HepG2 (cell line): Measurements from ENCODE around the gene HDAC8. TPM values are rescaled to one million over a fixed set of nuclear protein-coding genes. Genes with fewer than 3 reads are reported as not detected.

Experiments used
- ATAC-seq: fragments of 200-7000 bp; cut with Tn5 transposase; 3 replicates; pipeline ENCODE4 v1.9.1; 2020; ENCODE audit warnings: mild to moderate bottlenecking, moderate library complexity
- BruUV-seq: library from RNA; stranded (reverse); fragments of 400-500 nt; replicated peaks from 2 replicates; lab custom pipeline; 2021; lab: Mats Ljungman, UMichigan
- CTCF ChIA-PET: fragments of 300-600 bp; formaldehyde crosslinking; extraction: SDS; loops from one replicate; lab custom pipeline; 2021; ENCODE audit warnings: low total read pairs, inconsistent platforms, low intra/inter-chr PET ratio; lab: Yijun Ruan, JAX
- POLR2A ChIA-PET: fragments of 350-600 bp; sonication (Branson Sonifier 250); formaldehyde crosslinking; loops from one replicate; lab custom pipeline; 2020; ENCODE audit warnings: antibody characterized with exemption, inconsistent platforms; lab: Yijun Ruan, JAX
- DNase-seq: peaks from one replicate; pipeline ENCODE4 v3.0.0-alpha.2; 2015; ENCODE audit warnings: low spot score
- FAIRE-seq: peaks from 3 replicates; lab custom pipeline; 2011; peaks lifted over from hg19 to GRCh38; lab: Jason Lieb, UNC
- H2AFZ ChIP-seq: one replicate; pipeline ENCODE4 v1.6.1; 2011; ENCODE audit warnings: low read length, inconsistent platforms
- H3K27ac ChIP-seq: fragments of 300-600 bp; 3 replicates; pipeline ENCODE4 v1.8.0; 2011; ENCODE audit warnings: mixed run types, mild to moderate bottlenecking, mixed read lengths, low read length, inconsistent platforms; ENCODE audit not compliant: insufficient read depth; ENCODE audit errors: extremely low read length
- H3K27me3 ChIP-seq, 2 experiments: fragments of 200-600 bp in 1 of 2; 2 replicates in 1 of 2; 3 replicates in 1 of 2; pipeline versions ENCODE4 v1.6.0 to v1.8.0; 2011; ENCODE audit warnings: low read length in 2 of 2, mild to moderate bottlenecking in 2 of 2, moderate library complexity in 2 of 2, inconsistent platforms in 1 of 2; ENCODE audit not compliant: insufficient read depth in 2 of 2, control insufficient read depth in 1 of 2
- H3K36me3 ChIP-seq, 2 experiments: fragments of 200-600 bp in 1 of 2; replicated peaks in 1 of 2; 2 replicates in 1 of 2; 3 replicates in 1 of 2; pipeline versions ENCODE4 v1.5.1 to v1.8.0; 2011; ENCODE audit warnings: low read length in 2 of 2, inconsistent platforms in 1 of 2; ENCODE audit not compliant: insufficient read depth in 2 of 2, control insufficient read depth in 1 of 2
- H3K4me1 ChIP-seq: 2 replicates; pipeline ENCODE4 v1.5.1; 2012; ENCODE audit warnings: low read length, inconsistent platforms; ENCODE audit not compliant: insufficient read depth
- H3K4me2 ChIP-seq: 2 replicates; pipeline ENCODE4 v1.6.0; 2011; ENCODE audit warnings: low read depth, low read length, inconsistent platforms
- H3K4me3 ChIP-seq, 3 experiments: fragments of 200-600 bp in 1 of 3; sonication (generic), shearing (Covaris generic) in 1 of 3; replicated peaks in 1 of 3; 2 replicates each; pipeline ENCODE4 v1.5.1; 2011 to 2016; ENCODE audit warnings: low read length in 3 of 3, inconsistent platforms in 2 of 3, low read depth in 2 of 3, mild to moderate bottlenecking in 2 of 3, control low read depth in 1 of 3, mixed read lengths in 1 of 3; ENCODE audit not compliant: insufficient read depth in 1 of 3
- H3K79me2 ChIP-seq: one replicate; pipeline ENCODE4 v1.6.1; 2011; ENCODE audit warnings: low read length, inconsistent platforms; ENCODE audit not compliant: insufficient read depth
- H3K9ac ChIP-seq: 2 replicates; pipeline ENCODE4 v1.6.0; 2011; ENCODE audit warnings: mild to moderate bottlenecking, low read depth, low read length, inconsistent platforms; ENCODE audit not compliant: insufficient read depth
- H3K9me3 ChIP-seq: 2 replicates; pipeline ENCODE4 v1.5.1; 2012; ENCODE audit warnings: mild to moderate bottlenecking, low read length
- H4K20me1 ChIP-seq: 2 replicates; pipeline ENCODE4 v1.6.0; 2011; ENCODE audit warnings: inconsistent platforms, mild to moderate bottlenecking, low read length, moderate library complexity; ENCODE audit not compliant: insufficient read depth
- ADNP ChIP-seq: sonication (generic); formaldehyde crosslinking; IDR thresholded peaks from 2 replicates; pipeline ENCODE4 v1.4.0; 2020; ENCODE audit warnings: missing genetic modification reagents
- BCLAF1 ChIP-seq: fragments of 450-650 bp; IDR thresholded peaks from 2 replicates; pipeline ENCODE4 v1.6.1; 2017; ENCODE audit warnings: mild to moderate bottlenecking
- GMEB1 ChIP-seq: sonication (generic); formaldehyde crosslinking; IDR thresholded peaks from 2 replicates; pipeline ENCODE4 v1.5.1; 2020; ENCODE audit warnings: missing genetic modification reagents, mild to moderate bottlenecking, borderline replicate concordance
- MXD3 ChIP-seq: IDR thresholded peaks from 2 replicates; pipeline ENCODE4 v1.6.1; 2016; ENCODE audit warnings: mild to moderate bottlenecking, missing biosample characterization, missing genetic modification reagents
- NCOA1 ChIP-seq: sonication (generic); formaldehyde crosslinking; IDR thresholded peaks from 2 replicates; pipeline ENCODE4 v1.9.0; 2021; ENCODE audit warnings: missing genetic modification reagents
- SSRP1 ChIP-seq: IDR thresholded peaks from 2 replicates; pipeline ENCODE4 v1.6.1; 2016; ENCODE audit warnings: control low read depth
- TAF1 ChIP-seq: sonication (generic); formaldehyde crosslinking; IDR thresholded peaks from 2 replicates; pipeline ENCODE4 v1.4.0; 2020; ENCODE audit warnings: missing genetic modification reagents
- ZNF441 ChIP-seq: sonication (generic); formaldehyde crosslinking; IDR thresholded peaks from 2 replicates; pipeline ENCODE4 v1.7.0; 2021; ENCODE audit warnings: missing genetic modification reagents, borderline replicate concordance
- ZNF598 ChIP-seq: sonication (generic); formaldehyde crosslinking; IDR thresholded peaks from 2 replicates; pipeline ENCODE4 v1.5.1; 2020; ENCODE audit warnings: mild to moderate bottlenecking, missing genetic modification reagents, borderline replicate concordance
- WGBS: methylation state at CpG from one replicate; pipeline ENCODE4 v1.1.6; 2017; ENCODE audit warnings: low lambda C conversion rate; 5-methylcytosine and 5-hydroxymethylcytosine counted together
- in situ Hi-C: cut with HindIII; loops from 2 replicates; pipeline ENCODE4 v1.10.0; 2017; ENCODE audit warnings: low pct_unique_long_range_greater_than_20kb; ENCODE audit not compliant: extremely low pct_ligation_motif_present
- intact Hi-C: fragments of 100-400 bp; cut with micrococcal nuclease; formaldehyde crosslinking; loops from one replicate; pipeline ENCODE4 v1.10.0; 2022; ENCODE audit not compliant: unreplicated experiment
- polyA plus RNA-seq, 8 experiments: library from polyadenylated mRNA; depleted of rRNA in 3 of 8; stranded (reverse) in 7 of 8; unstranded in 1 of 8; fragments of >200 nt; fragmentation: Illumina TruSeq in 4 of 8; extraction: Trizol in 4 of 8; gene quantifications; 2 replicates each; pipeline versions ENCODE4 v1.2.1 to v1.2.3, GENCODE V29; 2011 to 2016; ENCODE audit warnings: low read depth in 4 of 8, missing spikeins in 1 of 8, mixed read lengths in 1 of 8; ENCODE audit not compliant: insufficient read depth in 1 of 8
- total RNA-seq, 5 experiments: library from RNA; depleted of rRNA; stranded (reverse); fragments of >200 nt; fragmentation: Illumina TruSeq; extraction: Trizol; gene quantifications; 2 replicates each; pipeline ENCODE4 v1.2.3, GENCODE V29; 2016; ENCODE audit warnings: low read depth in 1 of 5

HDAC8 gene
- total and polyA plus RNA-seq, 2 of the 13 experiments (the other 11 are each of a cell fraction or from before 2014, with no cell fraction given), result 13.7 to 28.6 TPM

- DNase-seq, result no peak
- Histone ChIP-seq H3K27me3 (no peaks in the 10 kb centered on the region), H3K79me2 (no peaks in the 10 kb centered on the region)
- no peak for TF ChIP-seq BCLAF1
- TF ChIP-seq NCOA1 (CRISPR knock-in tag), result no peak
- no peak for TF ChIP-seq TAF1
- no peak for TF ChIP-seq SSRP1 (CRISPR knock-in tag)
- no peak for TF ChIP-seq MXD3 (CRISPR knock-in tag)
- no peak for TF ChIP-seq ZNF441 (CRISPR knock-in tag)
- no peak for TF ChIP-seq ADNP (CRISPR knock-in tag)
- no peak for TF ChIP-seq GMEB1 (CRISPR knock-in tag)
- no peak for TF ChIP-seq ZNF598 (CRISPR knock-in tag)
- TF ChIP-seq, all 625 proteins: peak for 0
- intact Hi-C loops, result no loop called here
- H3K4me1 ChIP-seq, result no peaks in the 10 kb centered on the region
- H3K36me3 ChIP-seq, result no peaks in the 10 kb centered on the region
- WGBS, result 98% methylated on average over 7 of the region's 8 CpGs
- in situ Hi-C loops, result no loop called here
- no peak overlapping the region for H3K27ac ChIP-seq
- H3K9me3 ChIP-seq, result no peaks in the 10 kb centered on the region
- H4K20me1 ChIP-seq, result no peaks in the 10 kb centered on the region
- no peak overlapping the region for H3K4me3 ChIP-seq
- H2AFZ ChIP-seq, result no peak overlapping the region
- no peak overlapping the region for H3K9ac ChIP-seq
- ChIA-PET POLR2A (no interaction called here), CTCF (no interaction called here)
- no TSS peak for BruUV-seq
- FAIRE-seq (no peak), ATAC-seq (no peak)
- no peak overlapping the region for H3K4me2 ChIP-seq
Measured at GRCh38 chrX:72368796-72369195, 203.8 kb downstream of the HDAC8 start.
